Panc1 (cell line): ENCODE results near the gene GALNT18.

ENCODE experiments used
- POLR2AphosphoS5 ChIP-seq: IDR thresholded peaks from 2 replicates; pipeline ENCODE4 v1.6.1; 2012; ENCODE audit warnings: mild to moderate bottlenecking, low read depth, low read length, moderate library complexity
- SIN3A ChIP-seq: IDR thresholded peaks from 2 replicates; pipeline ENCODE4 v1.6.1; 2012; ENCODE audit warnings: low read depth, mild to moderate bottlenecking, low read length, moderate library complexity, borderline replicate concordance; ENCODE audit not compliant: insufficient read depth
- TF ChIP-seq, protein P1 (sequence below): fragments of 450-650 bp; IDR thresholded peaks from 2 replicates; pipeline ENCODE4 v1.5.1; 2017; ENCODE audit warnings: mild to moderate bottlenecking

- TF ChIP-seq, protein P1, sequence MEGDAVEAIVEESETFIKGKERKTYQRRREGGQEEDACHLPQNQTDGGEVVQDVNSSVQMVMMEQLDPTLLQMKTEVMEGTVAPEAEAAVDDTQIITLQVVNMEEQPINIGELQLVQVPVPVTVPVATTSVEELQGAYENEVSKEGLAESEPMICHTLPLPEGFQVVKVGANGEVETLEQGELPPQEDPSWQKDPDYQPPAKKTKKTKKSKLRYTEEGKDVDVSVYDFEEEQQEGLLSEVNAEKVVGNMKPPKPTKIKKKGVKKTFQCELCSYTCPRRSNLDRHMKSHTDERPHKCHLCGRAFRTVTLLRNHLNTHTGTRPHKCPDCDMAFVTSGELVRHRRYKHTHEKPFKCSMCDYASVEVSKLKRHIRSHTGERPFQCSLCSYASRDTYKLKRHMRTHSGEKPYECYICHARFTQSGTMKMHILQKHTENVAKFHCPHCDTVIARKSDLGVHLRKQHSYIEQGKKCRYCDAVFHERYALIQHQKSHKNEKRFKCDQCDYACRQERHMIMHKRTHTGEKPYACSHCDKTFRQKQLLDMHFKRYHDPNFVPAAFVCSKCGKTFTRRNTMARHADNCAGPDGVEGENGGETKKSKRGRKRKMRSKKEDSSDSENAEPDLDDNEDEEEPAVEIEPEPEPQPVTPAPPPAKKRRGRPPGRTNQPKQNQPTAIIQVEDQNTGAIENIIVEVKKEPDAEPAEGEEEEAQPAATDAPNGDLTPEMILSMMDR, result no peak
- no peak for TF ChIP-seq POLR2AphosphoS5
- TF ChIP-seq SIN3A, result no peak
These were observed 360.2 kb downstream of the GALNT18 start for GRCh38 chr11:11261629-11262028.
